Measurements from ENCODE around the gene FNIP2. TPM values are rescaled to one million over a fixed set of nuclear protein-coding genes. Genes with fewer than 3 reads are reported as not detected.

Gene FNIP2
- total and polyA plus RNA-seq, 12 donors = 8.5 to 89.7 (median 47.0) TPM

DNA sequence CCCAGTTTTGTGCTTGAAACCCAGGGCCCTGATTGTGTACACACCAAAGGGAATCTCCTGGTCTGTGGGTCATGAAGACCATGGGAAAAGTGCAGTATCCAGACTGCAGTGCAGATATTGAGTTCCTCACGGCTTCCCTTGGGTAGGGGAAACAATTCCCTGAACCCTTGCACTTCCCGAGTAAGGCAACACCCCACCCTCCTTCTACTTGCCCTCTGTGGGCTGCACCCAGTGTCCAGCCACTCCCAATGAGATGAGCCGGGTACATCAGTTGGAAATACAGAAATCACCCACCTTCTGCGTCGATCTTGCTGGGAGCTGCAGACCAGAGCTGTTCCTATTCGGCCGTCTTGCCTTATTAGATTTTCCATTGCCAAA lies 134.2 kb downstream of the FNIP2 start:
- intact Hi-C loops (cut with DNase I) = loop anchor here in 1 of 10 donors (10.0 kb wide), 1 partner anchor 202 kb away; the partner anchor contains the start of gene RAPGEF2
- ATAC-seq (peak in 6 of 8 donors; percentile 19 to 52 (median 30)), DNase-seq (no peak)
- peaks cover 0 to 3% (median 0%) of the 10 kb centered on the region in 11 donors for H3K9me3 ChIP-seq
- H3K27me3 ChIP-seq = no peaks in the 10 kb centered on the region
- peaks cover 0 to 35% (median 9%) of the 10 kb centered on the region in 9 donors for H3K4me1 ChIP-seq
- H3K4me3 ChIP-seq = no peak overlapping the region
- TF ChIP-seq, protein P1, sequence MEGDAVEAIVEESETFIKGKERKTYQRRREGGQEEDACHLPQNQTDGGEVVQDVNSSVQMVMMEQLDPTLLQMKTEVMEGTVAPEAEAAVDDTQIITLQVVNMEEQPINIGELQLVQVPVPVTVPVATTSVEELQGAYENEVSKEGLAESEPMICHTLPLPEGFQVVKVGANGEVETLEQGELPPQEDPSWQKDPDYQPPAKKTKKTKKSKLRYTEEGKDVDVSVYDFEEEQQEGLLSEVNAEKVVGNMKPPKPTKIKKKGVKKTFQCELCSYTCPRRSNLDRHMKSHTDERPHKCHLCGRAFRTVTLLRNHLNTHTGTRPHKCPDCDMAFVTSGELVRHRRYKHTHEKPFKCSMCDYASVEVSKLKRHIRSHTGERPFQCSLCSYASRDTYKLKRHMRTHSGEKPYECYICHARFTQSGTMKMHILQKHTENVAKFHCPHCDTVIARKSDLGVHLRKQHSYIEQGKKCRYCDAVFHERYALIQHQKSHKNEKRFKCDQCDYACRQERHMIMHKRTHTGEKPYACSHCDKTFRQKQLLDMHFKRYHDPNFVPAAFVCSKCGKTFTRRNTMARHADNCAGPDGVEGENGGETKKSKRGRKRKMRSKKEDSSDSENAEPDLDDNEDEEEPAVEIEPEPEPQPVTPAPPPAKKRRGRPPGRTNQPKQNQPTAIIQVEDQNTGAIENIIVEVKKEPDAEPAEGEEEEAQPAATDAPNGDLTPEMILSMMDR (IDR thresholded peaks at IDR 0.05) = no peak
- 93 to 95% methylated on average over 7 of the region's 7 CpGs for WGBS, 2 donors
- peaks cover 0 to 70% (median 9%) of the 10 kb centered on the region in 9 donors for H3K36me3 ChIP-seq
- H3K27ac ChIP-seq = no peak overlapping the region

GRCh38 chr4:158903472-158904043 lies 134.7 kb downstream of the FNIP2 start:
- no peak overlapping the region for H3K4me3 ChIP-seq

DNA sequence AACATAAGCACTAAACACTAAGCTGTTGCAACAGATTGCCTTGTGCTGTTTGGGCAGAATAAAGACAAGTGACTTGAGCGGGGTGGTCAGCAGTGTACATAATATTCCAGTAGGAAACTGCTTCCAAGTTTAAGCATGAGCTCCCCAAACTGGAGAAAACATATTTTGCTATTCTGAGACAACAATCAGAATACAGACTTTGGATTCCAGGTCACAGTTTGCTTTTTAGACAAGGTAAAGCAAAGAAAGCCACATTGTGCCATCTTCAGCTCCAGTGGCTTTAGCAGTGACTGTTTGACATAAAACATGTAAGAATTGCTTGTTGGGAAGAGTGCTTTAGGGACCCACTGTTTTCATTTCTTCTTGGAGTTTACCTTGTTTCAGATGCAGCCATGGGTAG lies 136.0 kb downstream of the FNIP2 start:
- Histone ChIP-seq H3K4me1 (peaks cover 0 to 24% (median 7%) of the 10 kb centered on the region in 9 donors), H3K27ac (no peak overlapping the region), H3K4me3 (no peak overlapping the region), H3K36me3 (peaks cover 0 to 72% (median 9%) of the 10 kb centered on the region in 9 donors), H3K9me3 (no peaks in the 10 kb centered on the region), H3K27me3 (no peaks in the 10 kb centered on the region)
- DNase-seq (no peak), ATAC-seq (no peak)
- TF ChIP-seq, protein P1 (IDR thresholded peaks at IDR 0.05) = no peak
- intact Hi-C loops (cut with DNase I) = loop anchor here in 1 of 10 donors (10.0 kb wide), 1 partner anchor 200 kb away; the partner anchor contains the start of gene RAPGEF2
- 98 to 100% methylated on average over 1 of the region's 1 CpG for WGBS, 2 donors

More at GRCh38 chr4:158903472-158904043, 134.7 kb downstream of the FNIP2 start:
- H3K27ac ChIP-seq = no peak overlapping the region
- TF ChIP-seq, protein P1 (IDR thresholded peaks at IDR 0.05) = no peak
- H3K4me1 ChIP-seq = peaks cover 0 to 35% (median 9%) of the 10 kb centered on the region in 9 donors
- DNase-seq = no peak
- intact Hi-C loops (cut with DNase I) = loop anchor here in 1 of 10 donors (10.0 kb wide), 1 partner anchor 201 kb away; the partner anchor contains the start of gene RAPGEF2
- peak in 5 of 8 donors; percentile 38 to 59 (median 50) for ATAC-seq
- H3K27me3 ChIP-seq = no peaks in the 10 kb centered on the region
- H3K9me3 ChIP-seq = no peaks in the 10 kb centered on the region
- WGBS, 2 donors = 71 to 85% methylated on average over 3 of the region's 3 CpGs
- peaks cover 0 to 72% (median 9%) of the 10 kb centered on the region in 9 donors for H3K36me3 ChIP-seq

DNA sequence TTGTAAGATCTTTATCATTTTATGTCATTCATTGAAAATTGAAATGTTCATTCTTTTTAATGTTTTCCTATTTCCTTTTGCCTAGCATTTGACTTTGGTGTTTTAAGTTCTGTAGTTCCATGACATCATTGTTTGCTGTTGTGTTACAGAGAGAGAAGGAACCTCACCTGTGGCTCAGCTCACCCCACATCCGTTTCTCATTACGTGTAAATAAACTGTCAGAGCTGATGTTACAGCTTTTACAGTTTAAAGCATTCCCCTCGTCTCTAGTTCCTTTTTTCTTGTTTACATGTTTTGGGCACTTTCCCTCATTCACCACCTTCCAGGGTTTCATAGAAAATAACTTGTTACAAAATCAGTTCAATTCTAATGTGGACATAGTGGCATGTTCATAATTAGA lies 137.2 kb downstream of the FNIP2 start:
- WGBS, 2 donors = 80% methylated on average over 3 of the region's 3 CpGs
- Histone ChIP-seq H3K4me3 (no peak overlapping the region), H3K27ac (peak overlapping the region in 1 of 10 donors; percentile 32), H3K36me3 (peaks cover 0 to 64% (median 9%) of the 10 kb centered on the region in 9 donors), H3K27me3 (no peaks in the 10 kb centered on the region), H3K9me3 (no peaks in the 10 kb centered on the region), H3K4me1 (peaks cover 0 to 24% (median 7%) of the 10 kb centered on the region in 9 donors)
- no peak for DNase-seq
- intact Hi-C loops (cut with DNase I) = loop anchor here in 1 of 10 donors (10.0 kb wide), 1 partner anchor 199 kb away; the partner anchor contains the start of gene RAPGEF2
- TF ChIP-seq, protein P1 (IDR thresholded peaks at IDR 0.05) = no peak
- no peak for ATAC-seq

Measured in heart right ventricle (tissue), 16 donors.